ENCODE results near the gene CDH8. TPM values are rescaled to one million over a fixed set of nuclear protein-coding genes. Genes with fewer than 3 reads are reported as not detected.
"Not testable (repeated sequence)": the region's sequence is repeated elsewhere in the genome, so short reads cannot be mapped to it uniquely, and the experiment has no call there.

CDH8 gene
- total RNA-seq, 1 donor from 2014 or later: not detected

DNA sequence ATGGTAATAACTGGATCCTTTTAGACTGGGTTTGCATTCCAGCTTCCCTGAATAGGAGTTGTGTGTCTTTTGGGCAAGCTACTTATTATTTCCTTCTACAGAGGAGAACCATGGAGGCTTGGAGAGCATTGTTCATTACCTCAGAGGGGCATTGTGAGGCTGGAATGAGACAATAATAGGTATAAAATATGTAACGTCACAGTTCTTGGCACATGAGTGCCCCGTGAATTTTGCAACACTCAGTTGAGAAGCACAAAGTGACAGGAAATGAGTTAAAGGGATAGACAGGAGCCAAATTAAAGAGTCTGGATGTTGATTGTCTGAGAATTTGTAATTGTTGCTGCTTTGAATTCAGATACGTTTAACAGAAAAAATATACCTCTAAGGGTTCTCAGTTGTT is 92.2 kb downstream of the CDH8 start:
- no peak for DNase-seq (ENCODE audit: low spot score)

DNA sequence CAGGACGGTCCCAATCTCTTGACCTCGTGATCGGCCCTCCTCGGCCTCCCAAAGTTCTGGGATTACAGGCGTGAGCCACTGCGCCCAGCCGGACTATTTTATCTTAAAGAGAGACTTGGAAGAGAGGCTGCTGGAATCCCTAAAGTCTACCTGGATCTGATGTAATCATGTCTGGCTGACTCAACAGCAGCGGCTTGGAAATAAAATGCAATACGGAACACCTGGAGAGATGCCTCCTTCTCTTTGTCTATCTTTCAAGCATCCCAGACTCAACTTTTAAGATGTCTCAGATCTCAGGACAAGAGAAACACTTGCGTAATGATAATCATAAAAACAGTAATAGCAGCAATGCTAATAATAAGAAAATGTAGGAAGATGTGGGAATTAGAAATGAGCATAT is 95.6 kb downstream of the CDH8 start:
- no peak for DNase-seq (ENCODE audit: low spot score)

- DNase-seq (ENCODE audit: low spot score): no peak
These were observed 98.6 kb downstream of the CDH8 start for GRCh38 chr16:61937646-61938045.

DNA sequence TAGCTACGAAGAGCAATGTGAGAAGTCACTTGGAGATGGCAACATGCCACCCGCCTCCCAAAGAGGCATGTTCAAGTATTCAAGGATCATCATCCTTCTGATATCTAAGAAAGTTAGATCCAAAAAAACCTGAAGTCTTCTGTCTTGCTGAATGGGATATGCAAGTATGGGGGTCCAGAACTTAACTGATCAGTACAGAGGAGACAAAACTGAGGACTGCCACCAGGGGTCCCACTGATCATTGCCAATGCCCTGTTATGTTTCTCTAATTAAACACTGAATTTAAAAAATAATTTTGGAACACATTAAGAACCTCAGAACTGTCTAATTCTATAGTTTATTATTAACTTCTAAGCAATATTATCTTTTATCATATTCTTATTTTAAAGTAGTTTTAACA is 99.7 kb downstream of the CDH8 start:
- DNase-seq (ENCODE audit: low spot score): no peak

GRCh38 chr16:61934601-61935000 is 101.6 kb downstream of the CDH8 start:
- DNase-seq (ENCODE audit: low spot score): no peak

DNA sequence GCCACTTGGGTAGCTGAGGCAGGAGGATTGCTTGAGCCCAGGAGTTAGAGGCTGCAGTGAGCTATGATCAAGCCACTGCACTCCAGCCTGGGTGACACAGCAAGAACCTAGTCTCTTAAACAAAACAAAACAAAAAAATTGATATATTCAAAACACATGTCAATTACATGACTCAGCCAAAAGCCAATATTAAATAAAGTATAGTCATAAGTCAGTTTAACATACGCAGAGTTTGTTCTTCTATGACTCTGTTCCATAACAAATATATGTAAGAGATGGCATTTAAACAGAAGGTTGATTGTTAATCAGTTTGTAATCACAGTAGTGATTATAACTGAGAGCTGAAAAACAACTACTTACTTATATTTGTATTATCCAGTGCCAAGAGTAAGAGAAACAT is 106.5 kb downstream of the CDH8 start:
- DNase-seq (ENCODE audit: low spot score): no peak

DNA sequence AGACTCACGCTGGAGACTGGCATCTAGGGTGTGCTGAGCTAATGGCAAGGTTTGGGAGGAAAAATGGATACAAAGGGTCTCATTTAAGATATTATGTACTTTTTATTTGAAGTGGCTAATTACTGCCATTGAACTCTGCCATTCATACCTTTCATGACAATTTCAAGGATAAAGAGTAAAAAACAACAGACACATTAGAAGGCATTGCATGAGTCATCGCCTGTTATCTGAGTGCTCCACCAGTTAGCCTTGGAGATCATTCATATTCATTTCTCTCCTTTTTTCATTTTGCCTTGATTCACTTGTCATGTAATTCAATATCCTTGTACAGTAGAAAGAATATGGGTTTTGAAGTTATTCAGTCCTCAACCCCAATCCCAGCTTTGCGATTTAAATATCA is 109.5 kb downstream of the CDH8 start:
- DNase-seq (ENCODE audit: low spot score): no peak

GRCh38 chr16:61923629-61924028 is 112.6 kb downstream of the CDH8 start:
- no peak for DNase-seq (ENCODE audit: low spot score)

- DNase-seq (ENCODE audit: low spot score): no peak
These were observed 114.9 kb downstream of the CDH8 start for GRCh38 chr16:61921373-61921772.

DNA sequence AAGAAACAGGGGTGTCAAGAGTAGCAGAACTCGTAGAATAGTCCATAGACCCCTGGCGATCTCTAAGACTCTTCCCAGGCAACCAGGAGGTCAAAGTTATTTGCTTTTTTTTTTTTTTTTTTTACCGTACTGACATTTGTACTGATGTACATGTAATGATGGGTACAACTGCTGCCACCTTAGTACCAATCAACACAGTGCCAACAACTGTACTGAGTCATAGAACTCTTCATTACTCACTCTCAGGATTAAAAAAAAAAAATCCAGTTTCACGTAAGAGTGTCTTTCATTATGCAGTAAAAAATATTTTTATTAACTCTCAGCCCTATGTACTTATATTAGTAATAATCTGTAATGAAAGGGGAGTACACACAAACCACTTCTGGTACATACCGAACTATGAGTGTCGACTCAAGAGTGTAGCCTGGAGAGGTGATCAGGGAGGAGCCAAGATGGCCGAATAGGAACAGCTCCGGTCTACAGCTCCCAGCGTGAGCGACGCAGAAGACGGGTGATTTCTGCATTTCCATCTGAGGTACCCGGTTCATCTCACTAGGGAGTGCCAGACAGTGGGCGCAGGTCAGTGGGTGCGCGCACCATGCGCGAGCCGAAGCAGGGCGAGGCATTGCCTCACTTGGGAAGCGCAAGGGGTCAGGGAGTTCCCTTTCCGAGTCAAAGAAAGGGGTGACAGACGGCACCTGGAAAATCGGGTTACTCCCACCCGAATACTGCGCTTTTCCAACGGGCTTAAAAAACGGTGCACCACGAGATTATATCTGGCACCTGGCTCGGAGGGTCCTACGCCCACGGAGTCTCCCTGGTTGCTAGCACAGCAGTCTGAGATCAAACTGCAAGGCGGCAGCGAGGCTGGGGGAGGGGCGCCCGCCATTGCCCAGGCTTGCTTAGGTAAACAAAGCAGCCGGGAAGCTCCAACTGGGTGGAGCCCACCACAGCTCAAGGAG is 118.1 kb downstream of the CDH8 start:
- DNase-seq (ENCODE audit: low spot score): not testable (repeated sequence)

GRCh38 chr16:61915569-61915968 is 120.7 kb downstream of the CDH8 start:
- no peak for DNase-seq (ENCODE audit: low spot score)

GRCh38 chr16:61909074-61909473 is 127.2 kb downstream of the CDH8 start:
- DNase-seq (ENCODE audit: low spot score): no peak

DNA sequence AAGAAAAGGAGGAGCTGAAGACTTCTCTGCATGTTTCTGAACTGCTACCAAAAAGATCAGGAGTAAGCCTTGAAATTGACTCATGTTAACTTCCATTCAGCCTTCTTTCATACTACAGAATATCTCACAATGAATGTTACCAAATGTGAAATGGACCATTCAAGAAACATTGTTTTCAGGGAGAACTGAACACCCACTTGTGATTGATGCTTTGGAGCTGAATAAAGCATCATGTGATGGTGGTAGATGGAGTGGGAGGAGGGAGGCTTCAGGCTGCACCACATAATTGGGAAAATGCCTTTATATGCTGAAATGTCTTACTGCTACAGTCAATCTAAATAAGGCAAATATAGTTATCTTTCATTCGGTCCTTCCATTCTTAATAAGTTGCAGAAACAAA is 127.8 kb downstream of the CDH8 start:
- no peak for DNase-seq (ENCODE audit: low spot score)

- DNase-seq (ENCODE audit: low spot score): no peak
These were observed 134.5 kb downstream of the CDH8 start for GRCh38 chr16:61901689-61902088.

DNA sequence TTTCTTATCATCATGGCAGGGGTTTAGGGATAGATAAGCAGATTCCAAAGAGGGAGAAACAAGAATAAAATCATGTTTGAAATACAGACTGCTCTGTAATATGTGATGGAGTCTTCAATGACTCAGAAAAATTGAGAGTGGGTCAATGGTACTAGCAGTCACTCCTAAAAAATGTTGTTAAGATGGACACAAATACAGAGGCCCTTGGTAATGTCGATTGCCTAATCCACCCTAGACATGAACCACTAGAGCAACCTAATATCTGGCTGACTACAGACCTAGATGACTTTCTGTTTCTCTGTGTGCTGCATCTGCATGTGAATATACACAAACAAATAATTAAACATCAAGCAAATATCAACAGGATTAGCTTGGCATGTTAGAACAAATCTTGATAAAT is 135.8 kb downstream of the CDH8 start:
- DNase-seq (ENCODE audit: low spot score): no peak

GRCh38 chr16:61897657-61898056 is 138.6 kb downstream of the CDH8 start:
- DNase-seq (ENCODE audit: low spot score): no peak

- DNase-seq (ENCODE audit: low spot score): no peak
These were observed 143.7 kb downstream of the CDH8 start for GRCh38 chr16:61892531-61892930.

DNA sequence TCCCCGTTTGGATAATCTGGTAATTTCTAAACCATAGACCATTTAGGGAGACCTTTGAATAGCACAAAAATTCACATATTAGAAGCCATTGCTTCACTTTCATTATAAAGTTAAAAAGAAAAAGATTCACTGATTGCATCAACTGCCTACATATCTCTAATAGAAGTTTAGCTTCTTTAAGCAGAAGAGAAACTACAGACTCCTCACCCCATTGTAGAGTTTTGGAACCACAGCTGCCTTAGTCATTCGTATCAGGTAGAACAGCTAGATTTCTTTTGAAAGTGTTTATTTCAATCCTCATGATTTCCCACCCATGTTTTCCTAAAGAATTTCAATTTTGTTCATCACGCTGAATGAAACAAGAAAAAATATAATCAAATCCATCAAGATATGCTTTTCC is 144.8 kb downstream of the CDH8 start:
- DNase-seq (ENCODE audit: low spot score): no peak

- DNase-seq (ENCODE audit: low spot score): no peak
These were observed 145.9 kb downstream of the CDH8 start for GRCh38 chr16:61890386-61890785.

DNA sequence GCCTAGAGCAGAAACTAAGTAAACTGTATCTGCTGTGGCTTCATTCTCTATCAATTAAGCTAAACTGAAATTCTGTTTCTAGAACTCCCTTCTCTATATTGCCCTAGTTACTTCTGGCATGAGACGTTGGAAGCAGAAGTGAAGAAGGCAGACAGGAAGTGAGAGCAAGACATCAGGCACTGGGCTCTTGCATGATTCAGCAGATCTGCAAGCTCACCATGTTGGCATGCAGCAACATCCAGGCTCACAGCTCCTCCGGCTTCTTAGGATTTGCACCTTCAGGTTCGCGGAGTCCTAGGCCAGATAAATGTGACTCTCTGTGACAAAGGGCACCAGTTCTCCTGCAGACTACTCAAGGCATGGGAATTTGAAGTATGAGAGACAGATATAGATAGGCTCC is 148.3 kb downstream of the CDH8 start:
- DNase-seq (ENCODE audit: low spot score): no peak

DNA sequence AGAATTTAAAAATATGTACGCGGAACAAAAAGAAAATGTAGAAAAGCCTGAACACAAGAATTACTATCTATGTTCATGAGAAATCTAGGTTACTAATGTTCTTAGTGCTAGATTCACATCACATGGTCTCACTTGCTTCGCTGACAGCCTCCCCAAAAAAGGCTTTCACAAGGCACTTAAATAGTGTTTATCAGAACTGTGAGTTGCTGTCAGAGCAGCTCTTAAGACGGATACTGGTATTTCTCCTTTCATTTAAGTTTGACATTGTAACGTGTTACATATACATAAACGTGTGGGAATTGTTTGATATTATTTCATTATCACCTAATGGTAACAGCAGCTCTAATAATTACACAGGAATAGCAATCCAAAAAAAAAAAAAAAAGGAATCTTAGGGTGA is 150.9 kb downstream of the CDH8 start:
- no peak for DNase-seq (ENCODE audit: low spot score)

- DNase-seq (ENCODE audit: low spot score): no peak
These were observed 156.9 kb downstream of the CDH8 start for GRCh38 chr16:61879306-61879705.

DNA sequence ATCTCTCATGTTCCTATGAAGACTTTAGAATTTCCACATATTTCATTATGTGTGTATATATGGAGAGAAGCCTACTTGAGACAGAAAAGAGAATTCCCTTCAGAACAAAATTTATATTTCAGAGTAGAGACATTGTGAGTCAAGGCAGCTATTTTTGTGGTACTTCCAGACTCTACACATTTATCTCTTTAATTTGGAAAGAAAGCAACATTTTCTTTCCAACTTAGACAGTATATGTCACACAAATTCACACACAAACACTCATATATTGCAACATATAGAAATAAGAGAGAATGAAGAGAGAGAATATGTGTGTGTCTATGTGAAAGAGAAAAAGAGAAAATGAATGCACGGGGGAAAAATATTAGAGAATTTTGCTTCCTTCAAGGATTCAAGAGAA is 158.8 kb downstream of the CDH8 start:
- DNase-seq (ENCODE audit: low spot score): no peak
